GM06990 (cell line): ENCODE results near the gene SENP2.
"Not testable (repeated sequence)": the region's sequence is repeated elsewhere in the genome, so short reads cannot be mapped to it uniquely, and the experiment has no call there.

ENCODE experiments used
- DNase-seq: peaks from one replicate; pipeline ENCODE4 v3.0.0-alpha.2; 2011; ENCODE audit not compliant: insufficient read length; ENCODE audit errors: extremely low read depth
- H3K27me3 ChIP-seq: replicated peaks from 2 replicates; pipeline ENCODE4 v1.6.0; 2011; ENCODE audit warnings: low read length; ENCODE audit not compliant: control insufficient read depth, insufficient read depth
- H3K36me3 ChIP-seq: 2 replicates; pipeline ENCODE4 v1.5.1; 2011; ENCODE audit warnings: low read length; ENCODE audit not compliant: control insufficient read depth, insufficient read depth
- H3K4me3 ChIP-seq: replicated peaks from 2 replicates; pipeline ENCODE4 v1.5.1; 2011; ENCODE audit warnings: low read depth, mild to moderate bottlenecking, control low read depth, low read length
- TF ChIP-seq, protein P1 (sequence below): IDR thresholded peaks from 2 replicates; pipeline ENCODE4 v1.5.1; 2011; ENCODE audit warnings: low read length, control low read depth, mild to moderate bottlenecking, inconsistent platforms; ENCODE audit not compliant: insufficient read depth, poor library complexity, severe bottlenecking

Gene SENP2

DNA sequence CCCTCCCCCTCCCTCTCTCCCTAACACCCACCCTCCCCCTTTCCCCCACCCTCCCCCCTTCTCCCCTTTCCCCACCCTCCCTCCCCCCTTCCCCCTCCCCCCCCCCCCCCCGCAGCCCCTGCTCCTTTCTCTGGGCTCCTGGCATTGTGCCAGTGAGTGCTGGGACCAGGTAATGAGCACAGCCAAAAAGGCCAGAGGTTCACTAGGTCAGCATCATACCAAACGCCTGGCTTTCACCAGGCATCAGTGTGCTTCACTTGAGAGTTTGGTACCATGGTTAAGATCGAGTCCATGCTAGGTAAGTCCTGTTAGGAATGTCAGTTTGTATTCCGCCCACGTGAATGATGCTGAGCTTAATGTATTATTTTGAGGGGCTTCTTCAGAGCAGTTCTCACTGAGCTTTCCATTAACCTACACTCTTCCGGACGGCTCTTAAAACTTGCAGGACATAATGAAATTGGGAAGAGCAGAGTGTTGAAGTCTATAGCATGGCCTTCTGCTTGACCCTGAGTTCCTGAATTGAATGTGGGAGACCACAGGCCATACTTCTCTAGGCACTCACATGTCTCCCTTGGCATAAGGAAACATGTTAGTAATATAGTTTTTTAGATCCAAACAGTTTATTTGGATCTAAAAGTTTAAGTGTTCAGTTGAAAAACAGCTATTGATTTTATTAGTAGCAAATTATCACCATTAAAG lies 45.6 kb downstream of the SENP2 start:
- H3K36me3 ChIP-seq: peaks cover 3% of the 10 kb centered on the region
- no peaks in the 10 kb centered on the region for H3K27me3 ChIP-seq
- no peak overlapping the region for H3K4me3 ChIP-seq
- no peak for DNase-seq
- TF ChIP-seq, protein P1, sequence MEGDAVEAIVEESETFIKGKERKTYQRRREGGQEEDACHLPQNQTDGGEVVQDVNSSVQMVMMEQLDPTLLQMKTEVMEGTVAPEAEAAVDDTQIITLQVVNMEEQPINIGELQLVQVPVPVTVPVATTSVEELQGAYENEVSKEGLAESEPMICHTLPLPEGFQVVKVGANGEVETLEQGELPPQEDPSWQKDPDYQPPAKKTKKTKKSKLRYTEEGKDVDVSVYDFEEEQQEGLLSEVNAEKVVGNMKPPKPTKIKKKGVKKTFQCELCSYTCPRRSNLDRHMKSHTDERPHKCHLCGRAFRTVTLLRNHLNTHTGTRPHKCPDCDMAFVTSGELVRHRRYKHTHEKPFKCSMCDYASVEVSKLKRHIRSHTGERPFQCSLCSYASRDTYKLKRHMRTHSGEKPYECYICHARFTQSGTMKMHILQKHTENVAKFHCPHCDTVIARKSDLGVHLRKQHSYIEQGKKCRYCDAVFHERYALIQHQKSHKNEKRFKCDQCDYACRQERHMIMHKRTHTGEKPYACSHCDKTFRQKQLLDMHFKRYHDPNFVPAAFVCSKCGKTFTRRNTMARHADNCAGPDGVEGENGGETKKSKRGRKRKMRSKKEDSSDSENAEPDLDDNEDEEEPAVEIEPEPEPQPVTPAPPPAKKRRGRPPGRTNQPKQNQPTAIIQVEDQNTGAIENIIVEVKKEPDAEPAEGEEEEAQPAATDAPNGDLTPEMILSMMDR: no peak

DNA sequence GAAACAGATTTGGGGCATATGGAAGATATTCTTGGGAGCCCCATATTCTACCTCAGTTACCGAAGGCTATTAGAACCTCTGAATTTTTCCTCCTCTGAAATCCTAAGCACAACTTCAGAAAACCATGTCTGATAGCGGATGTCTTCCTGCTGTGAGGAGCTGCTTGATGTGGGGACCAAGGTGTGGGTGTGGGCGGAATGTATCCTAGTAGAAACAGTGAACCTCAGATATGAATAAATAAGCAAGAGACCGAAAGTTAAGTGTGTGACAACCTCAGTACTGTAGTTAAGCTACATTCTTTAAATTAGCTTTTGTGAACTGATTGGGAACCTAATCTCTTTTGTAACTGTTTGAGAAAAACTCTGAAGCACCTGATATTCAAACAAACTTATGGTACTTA lies 46.9 kb downstream of the SENP2 start:
- TF ChIP-seq, protein P1: no peak
- Histone ChIP-seq H3K27me3 (no peaks in the 10 kb centered on the region; the same call in 1 of the 2 replicates), H3K4me3 (no peak overlapping the region), H3K36me3 (peaks cover 3% of the 10 kb centered on the region)
- no peak for DNase-seq

DNA sequence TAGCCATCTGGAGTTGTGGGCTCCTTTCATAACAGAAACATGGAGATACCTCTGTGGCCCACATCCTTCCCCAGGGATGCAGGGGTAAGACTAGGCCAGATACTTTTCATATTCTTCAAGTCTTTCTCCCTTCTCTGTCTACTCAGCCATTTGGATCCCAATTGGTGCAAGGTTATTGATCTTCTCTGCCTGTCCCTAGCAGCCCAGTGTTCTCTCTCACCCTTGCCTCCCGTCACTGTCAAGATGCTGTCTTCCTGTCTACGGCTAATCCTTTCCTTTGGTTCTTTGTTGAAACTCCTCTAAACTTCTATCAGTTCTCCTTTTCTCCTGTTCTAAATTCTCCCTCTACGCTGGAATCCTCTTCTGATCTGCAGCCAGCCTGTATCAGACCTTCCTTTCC lies 51.3 kb downstream of the SENP2 start:
- TF ChIP-seq, protein P1: no peak
- no peak for DNase-seq
- H3K36me3 ChIP-seq: no peaks in the 10 kb centered on the region
- H3K27me3 ChIP-seq: no peaks in the 10 kb centered on the region; the same call in 1 of the 2 replicates
- H3K4me3 ChIP-seq: no peak overlapping the region

DNA sequence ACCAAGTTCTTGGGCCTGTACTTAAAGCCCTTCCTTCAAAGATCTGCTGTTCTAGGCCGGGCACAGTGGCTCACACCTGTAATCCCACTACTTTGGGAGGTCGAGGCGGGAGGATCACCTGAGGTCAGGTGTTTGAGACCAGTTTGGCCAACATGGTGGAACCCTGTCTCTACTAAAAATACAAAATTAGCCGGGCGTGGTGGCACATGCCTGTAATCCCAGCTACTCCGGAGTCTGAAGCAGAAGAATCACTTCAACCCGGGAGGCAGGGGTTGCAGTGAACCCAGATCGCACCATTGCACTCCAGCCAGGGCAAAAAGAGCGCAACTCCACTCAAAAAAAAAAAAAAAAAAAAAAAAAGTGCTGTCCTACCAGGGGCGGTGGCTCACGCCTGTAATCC lies 52.6 kb downstream of the SENP2 start:
- H3K36me3 ChIP-seq, DNase-seq, H3K4me3 ChIP-seq, H3K27me3 ChIP-seq: not testable (repeated sequence)

DNA sequence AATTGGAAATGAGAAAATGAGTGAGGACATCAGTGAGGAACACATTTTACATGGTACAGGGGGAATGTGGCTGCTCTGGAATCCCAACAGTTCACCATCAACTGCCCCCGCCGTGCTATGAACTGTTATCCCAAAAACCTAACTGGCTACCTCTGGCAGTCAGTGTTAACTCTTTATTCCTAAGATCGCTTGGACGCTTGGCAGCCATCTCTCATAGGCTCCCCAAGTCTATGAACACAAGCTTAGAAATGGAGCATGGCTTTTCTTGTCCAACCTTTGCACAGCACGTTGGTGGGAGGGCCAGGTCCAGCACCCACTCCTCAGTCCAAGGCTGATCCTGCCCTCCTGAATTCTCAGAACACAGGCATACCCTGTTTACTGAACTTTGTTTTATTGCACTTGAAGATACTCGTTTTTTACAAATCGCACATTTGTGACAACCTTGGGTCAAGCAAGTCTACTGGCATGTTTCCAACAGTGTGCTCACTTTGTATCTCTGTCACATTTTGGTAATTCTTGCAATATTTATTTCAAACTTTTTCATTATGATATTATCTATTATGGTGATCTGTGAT lies 53.6 kb downstream of the SENP2 start:
- DNase-seq: no peak
- H3K36me3 ChIP-seq: no peaks in the 10 kb centered on the region
- H3K4me3 ChIP-seq: no peak overlapping the region
- TF ChIP-seq, protein P1: no peak
- no peaks in the 10 kb centered on the region; the same call in none of the 2 replicates for H3K27me3 ChIP-seq

DNA sequence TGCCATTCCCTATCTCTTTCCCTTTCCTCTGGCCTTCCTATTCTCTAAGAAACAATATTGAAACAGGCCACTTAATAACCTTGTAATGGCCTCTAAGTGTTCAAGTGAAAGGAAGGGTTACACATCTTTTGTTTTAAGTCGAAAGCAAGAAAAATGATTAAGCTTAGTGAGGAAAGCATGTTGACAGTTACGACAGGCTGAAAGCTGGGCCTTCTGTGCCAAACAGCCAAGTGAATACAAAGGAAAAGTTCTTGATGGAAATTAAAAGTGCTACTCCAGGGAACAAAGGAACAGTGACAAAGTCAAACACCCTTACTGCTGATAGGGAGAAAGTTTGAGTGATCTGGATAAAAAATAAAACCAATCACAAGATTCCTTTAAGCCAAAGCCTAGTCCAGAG lies 54.2 kb downstream of the SENP2 start:
- no peaks in the 10 kb centered on the region for H3K36me3 ChIP-seq
- TF ChIP-seq, protein P1: no peak
- H3K4me3 ChIP-seq: no peak overlapping the region
- DNase-seq: no peak
- H3K27me3 ChIP-seq: no peaks in the 10 kb centered on the region; the same call in none of the 2 replicates

DNA sequence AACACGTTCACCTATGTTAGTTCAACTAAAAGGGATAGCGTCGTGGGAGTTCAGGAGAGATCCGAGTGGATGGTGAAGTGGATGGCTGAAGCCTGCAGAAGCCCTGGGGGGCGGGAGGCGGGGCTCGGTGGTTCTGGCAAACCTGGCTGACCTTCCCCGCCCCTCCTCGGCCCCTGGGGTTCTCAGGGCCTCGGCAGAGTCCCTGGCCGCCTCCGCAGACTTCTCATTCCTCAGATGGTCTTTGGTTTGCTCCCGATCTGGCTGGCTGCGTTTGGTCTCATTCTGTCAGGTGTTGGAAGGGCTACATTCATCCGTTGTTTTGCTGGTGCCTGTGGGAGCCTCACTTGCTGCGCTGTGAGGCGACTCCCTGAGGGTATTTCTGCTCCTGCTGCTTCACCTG lies 59.1 kb downstream of the SENP2 start:
- H3K27me3 ChIP-seq, H3K36me3 ChIP-seq: not testable (repeated sequence)

More for the DNA sequence above, 59.1 kb downstream of the SENP2 start:
- not testable (repeated sequence) for H3K4me3 ChIP-seq, DNase-seq
